Measurements from ENCODE around the gene KLC1.

Gene KLC1

DNA sequence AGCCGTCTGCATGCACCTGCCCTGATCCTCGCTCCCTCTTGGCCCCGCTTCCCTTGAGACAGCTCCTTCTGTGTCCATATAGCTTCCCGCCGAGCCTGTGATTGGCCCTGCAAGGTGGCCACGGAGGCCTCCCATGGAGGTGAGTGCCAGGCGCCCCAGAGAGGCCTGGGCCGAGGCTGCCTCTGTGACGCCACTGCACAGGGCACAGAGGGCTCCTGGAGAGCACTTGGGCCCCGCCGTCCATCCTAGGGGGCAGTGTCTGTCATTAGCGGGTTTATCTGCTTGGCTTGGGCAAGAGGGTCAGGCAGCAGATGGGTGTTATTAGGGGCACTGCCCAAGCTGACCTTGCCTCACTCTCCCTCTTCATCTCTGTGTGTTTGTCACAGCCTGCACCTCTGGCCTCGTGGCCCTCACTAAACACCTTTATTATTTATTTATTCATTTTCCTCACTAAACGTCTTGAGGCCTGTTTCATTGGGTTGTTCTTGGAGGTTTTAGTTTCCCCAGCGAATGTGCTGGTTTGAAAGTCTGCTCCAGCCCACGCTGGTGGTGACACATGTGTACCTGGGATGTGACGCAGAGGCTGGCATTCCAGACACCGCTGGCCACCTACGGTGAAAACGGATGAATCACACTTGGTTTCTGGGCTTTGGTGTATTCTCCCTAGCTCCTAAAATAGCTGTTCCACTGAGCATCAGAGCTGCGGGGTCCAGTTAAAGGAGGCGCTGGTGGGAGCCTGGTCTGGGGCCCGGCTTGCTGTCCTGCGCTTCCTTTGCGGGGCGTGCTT, 92.5 kb downstream of the KLC1 start:
- DNase-seq (ENCODE audit: low spot score), result no peak

DNA sequence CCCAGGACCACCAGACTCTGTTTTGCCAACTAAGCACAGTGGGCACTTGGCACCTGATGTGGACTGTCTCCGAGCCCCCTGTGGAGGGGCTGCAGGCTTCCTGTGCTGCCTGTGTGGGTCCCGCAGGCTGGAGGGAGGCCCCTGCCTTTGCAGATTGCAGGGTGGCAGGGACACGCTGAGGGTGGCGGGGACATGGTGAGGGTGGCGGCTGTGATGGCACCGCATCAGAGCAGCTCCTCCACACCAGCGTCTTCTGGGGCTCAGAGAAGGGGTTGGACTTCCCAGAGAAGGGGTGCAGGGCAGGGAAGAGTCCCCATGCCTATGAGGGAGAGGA, 94.7 kb downstream of the KLC1 start:
- DNase-seq (ENCODE audit: low spot score), result no peak

- DNase-seq (ENCODE audit: low spot score), result no peak
Observed at GRCh38 chr14:103724116-103724515, 95.1 kb downstream of the KLC1 start.

DNA sequence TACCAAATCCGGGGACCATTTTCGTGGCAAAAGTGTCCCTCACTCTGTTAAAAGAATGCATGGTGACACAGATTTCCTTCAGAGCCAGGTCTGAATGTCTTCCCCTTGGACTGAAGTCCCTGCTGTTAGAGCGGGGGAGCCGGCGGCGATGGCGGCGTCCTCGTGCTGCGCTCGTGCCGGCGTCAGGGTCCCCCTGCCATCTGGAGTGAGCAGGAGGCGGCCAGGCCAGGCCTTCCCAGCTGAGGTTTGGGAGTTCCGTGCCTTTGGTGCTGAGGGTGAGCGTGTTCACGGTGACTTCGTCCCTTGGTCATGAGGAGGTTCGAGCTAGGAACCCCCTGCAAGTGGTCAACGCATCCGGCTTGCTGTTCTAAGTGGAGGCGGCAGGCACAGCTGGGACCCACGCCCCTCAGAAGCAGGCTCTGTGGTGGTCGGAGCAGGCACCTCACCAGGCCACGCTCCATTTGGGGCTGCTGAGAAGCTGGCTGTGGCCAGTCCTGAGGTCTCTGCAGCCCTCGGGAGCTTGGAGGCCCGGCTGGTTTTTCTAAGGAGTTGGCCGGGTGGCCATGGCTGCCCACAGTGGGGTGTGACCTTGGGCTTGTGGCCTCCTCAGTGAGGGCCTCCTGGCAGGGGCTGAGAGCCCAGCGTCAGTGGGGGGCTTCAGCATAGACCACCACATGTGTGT, 96.1 kb downstream of the KLC1 start:
- DNase-seq (ENCODE audit: low spot score), result no peak

DNA sequence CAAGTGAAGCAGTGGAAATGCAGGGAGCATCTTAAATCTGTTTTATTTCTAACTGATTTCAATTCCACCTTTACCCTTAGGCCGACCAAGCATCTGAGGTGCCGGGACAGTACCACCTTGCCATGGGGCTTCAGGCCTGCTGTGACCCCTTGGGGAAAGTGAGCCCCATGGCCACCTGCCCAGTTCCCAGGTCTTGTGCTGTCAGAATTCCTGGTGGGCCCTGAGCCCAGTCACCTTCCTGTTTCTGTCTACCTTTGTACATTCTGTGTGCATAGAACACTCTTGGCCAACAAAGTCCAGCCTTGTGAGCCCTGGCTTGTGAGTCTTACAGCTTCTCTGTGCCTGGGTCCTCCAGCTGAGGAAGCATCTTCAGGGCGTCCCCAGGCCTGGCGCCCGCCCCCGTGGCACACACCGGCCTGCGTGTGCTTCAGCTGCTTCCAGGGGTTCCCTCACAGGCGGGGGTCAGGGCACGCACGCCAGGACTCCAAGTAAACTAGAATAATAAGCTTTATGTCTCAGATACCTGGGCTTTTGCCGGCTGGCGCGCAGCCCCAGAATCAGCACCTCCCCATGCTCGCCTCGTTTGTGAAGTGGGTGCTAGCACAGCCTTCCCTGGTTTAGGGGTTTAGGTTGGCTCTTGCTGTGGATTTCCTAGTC, 96.9 kb downstream of the KLC1 start:
- DNase-seq (ENCODE audit: low spot score), result no peak

DNA sequence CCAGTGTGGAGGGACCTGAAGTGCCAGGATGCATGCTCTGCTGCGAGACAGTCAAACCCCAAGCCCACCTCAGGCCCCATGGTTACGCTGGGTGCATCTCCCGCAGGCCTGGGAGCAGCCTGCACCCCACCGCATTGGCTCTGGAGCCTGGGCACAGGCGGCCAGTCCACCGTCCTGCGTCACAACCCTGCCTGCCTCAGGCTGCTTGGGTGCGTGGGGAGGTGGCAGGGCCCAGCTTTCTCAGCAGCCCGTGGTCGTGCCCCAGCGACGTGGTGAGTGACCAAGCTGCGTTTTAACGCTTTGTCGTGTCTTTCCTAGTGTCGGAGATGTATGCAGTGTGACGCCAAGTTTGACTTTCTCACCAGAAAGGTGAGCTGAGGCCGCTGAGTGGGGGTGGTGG, 97.5 kb downstream of the KLC1 start:
- no peak for DNase-seq (ENCODE audit: low spot score)

DNA sequence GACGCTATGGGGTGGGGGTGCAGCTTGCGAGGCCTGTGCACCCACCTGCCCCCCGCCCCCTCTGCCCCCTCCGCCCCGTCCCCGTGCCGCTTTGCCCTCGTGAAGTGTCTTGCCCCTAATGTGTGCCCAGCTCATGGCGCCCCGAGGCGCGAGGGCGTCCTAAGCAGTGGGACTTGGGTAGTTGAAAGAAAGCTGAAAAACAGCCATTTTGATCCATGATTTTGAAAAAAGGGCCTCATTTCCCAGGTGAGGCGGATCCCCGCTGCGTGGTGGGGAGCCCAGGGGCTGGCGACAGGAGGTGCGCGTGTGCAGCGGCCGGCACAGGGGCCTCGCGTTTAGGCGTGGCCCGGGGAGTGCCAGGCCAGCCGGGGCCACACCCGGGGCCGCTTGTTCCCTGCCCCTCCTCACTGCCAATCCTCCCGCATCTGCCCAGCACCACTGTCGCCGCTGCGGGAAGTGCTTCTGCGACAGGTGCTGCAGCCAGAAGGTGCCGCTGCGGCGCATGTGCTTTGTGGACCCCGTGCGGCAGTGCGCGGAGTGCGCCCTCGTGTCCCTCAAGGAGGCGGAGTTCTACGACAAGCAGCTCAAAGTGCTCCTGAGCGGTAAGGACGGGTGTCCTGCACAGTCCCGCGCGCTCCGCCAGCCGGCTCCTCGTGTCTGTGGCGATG, 98.4 kb downstream of the KLC1 start:
- no peak for DNase-seq (ENCODE audit: low spot score)

DNA sequence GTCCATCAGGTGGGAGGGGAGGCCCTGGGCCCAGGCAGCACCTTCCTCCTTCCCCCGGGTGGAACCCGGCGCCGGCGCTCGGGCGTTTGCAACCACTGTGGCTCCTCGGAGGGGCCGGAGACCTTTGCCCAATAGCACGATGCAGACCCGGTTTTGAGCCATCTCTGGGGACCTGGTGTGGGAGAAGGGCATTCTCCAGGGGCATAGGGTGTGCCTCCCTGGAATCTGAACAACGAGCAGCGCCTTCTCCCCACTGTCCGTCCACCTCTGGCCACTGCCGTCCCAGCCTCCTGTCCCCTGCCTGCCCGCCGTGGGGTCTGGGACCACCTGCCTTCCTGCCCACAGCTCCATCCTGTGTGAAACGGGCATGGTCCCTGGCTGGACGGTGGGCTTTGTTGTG, 99.1 kb downstream of the KLC1 start:
- no peak for DNase-seq (ENCODE audit: low spot score)

DNA sequence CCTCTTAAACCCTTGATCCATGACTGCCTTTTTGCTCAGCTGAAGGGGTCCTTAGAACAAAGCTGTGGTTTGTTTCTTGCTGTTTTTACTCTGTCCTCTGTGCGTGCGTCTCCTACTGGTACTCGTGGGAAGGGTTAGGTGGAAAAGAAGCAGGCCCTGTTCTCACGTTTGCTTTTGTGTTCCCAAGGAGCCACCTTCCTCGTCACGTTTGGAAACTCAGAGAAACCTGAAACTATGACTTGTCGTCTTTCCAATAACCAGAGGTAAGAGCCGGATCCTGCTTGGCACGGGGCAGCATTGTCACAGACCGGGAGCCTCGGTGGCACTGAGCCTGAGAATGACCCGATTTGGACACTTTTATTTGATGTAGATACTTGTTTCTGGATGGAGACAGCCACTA, 99.7 kb downstream of the KLC1 start:
- DNase-seq (ENCODE audit: low spot score), result no peak

GRCh38 chr14:103729496-103730448, 100.8 kb downstream of the KLC1 start:
- no peak for DNase-seq (ENCODE audit: low spot score)

GRCh38 chr14:103730490-103731035, 101.6 kb downstream of the KLC1 start:
- no peak for DNase-seq (ENCODE audit: low spot score)

GRCh38 chr14:103731481-103731880, 102.5 kb downstream of the KLC1 start:
- no peak for DNase-seq (ENCODE audit: low spot score)

GRCh38 chr14:103731916-103732867, 103.2 kb downstream of the KLC1 start:
- DNase-seq (ENCODE audit: low spot score), result no peak

- DNase-seq (ENCODE audit: low spot score), result no peak
Observed at GRCh38 chr14:103732868-103733620, 104.0 kb downstream of the KLC1 start.

DNA sequence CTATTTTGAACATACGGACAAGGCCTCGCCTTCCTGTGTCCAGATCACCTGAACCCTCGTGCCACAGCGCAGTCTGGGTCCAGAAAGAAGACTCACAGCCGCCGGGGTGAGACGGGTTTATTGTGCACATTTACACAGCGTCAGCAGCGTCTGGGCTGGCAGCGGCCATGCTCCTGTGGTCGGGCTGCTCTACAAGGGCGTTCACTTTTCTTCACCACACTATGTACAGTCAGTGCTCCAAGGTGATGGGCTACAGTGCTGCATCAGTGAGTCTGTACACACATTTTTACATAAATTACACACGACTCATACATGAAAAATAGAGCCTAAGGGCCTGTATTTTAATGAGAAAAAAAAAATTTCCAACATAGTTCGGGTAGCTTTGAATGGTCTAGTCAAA, 104.6 kb downstream of the KLC1 start:
- DNase-seq (ENCODE audit: low spot score), result no peak

- DNase-seq (ENCODE audit: low spot score), result no peak
Observed at GRCh38 chr14:103734081-103734888, 105.3 kb downstream of the KLC1 start.

DNA sequence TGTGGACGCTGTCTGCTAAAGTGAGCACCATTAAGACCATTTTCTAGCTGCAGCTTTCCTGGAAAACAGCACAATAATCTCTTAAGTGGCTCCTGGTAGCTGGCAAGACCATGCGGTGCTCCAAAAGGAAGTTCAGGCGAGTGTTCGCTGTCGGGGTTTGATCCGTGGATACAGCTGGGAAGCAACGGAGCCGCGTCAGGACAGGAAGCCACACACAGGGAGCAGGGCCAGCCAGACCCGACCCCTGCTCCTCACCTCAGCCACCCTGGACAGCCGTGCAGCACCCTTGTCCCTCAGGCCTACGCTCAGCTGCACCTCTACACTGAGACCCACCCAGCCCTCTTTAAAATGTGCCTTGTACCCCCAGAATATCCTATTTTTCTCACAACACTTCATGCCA, 106.0 kb downstream of the KLC1 start:
- DNase-seq (ENCODE audit: low spot score), result no peak

- no peak for DNase-seq (ENCODE audit: low spot score)
Observed at GRCh38 chr14:103735439-103735814, 106.4 kb downstream of the KLC1 start.

Measured in CD4-positive, alpha-beta T cell treated with Interleukin-2 at 100 ng/mL for 4 hours (primary cell).